ENCODE results near the gene C8A. TPM values are rescaled to one million over a fixed set of nuclear protein-coding genes. Genes with fewer than 3 reads are reported as not detected.

Gene C8A
- total RNA-seq, 1 experiment from 2014 or later: not detected

- Histone ChIP-seq H4K20me1 (ENCODE audit: insufficient read depth) (no peaks in the 10 kb centered on the region), H3K36me3 (ENCODE audit: low read depth) (no peaks in the 10 kb centered on the region), H3K4me2 (no peak overlapping the region), H3K79me2 (ENCODE audit: low read depth) (no peaks in the 10 kb centered on the region), H2AFZ (no peak overlapping the region), H3K27ac (no peak overlapping the region), H3K4me1 (replicated peaks; ENCODE audit: insufficient read depth) (no peaks in the 10 kb centered on the region), H3F3A (ENCODE audit: insufficient read depth, low read depth) (no peaks in the 10 kb centered on the region), H3K9me2 (ENCODE audit: insufficient read depth) (no peaks in the 10 kb centered on the region), H3K27me3 (ENCODE audit: insufficient read depth, low read depth) (peaks cover 78% of the 10 kb centered on the region), H3K4me3 (no peak overlapping the region), H3K9me3 (ENCODE audit: insufficient read depth, low read depth) (no peaks in the 10 kb centered on the region)
- TF ChIP-seq, protein P1, sequence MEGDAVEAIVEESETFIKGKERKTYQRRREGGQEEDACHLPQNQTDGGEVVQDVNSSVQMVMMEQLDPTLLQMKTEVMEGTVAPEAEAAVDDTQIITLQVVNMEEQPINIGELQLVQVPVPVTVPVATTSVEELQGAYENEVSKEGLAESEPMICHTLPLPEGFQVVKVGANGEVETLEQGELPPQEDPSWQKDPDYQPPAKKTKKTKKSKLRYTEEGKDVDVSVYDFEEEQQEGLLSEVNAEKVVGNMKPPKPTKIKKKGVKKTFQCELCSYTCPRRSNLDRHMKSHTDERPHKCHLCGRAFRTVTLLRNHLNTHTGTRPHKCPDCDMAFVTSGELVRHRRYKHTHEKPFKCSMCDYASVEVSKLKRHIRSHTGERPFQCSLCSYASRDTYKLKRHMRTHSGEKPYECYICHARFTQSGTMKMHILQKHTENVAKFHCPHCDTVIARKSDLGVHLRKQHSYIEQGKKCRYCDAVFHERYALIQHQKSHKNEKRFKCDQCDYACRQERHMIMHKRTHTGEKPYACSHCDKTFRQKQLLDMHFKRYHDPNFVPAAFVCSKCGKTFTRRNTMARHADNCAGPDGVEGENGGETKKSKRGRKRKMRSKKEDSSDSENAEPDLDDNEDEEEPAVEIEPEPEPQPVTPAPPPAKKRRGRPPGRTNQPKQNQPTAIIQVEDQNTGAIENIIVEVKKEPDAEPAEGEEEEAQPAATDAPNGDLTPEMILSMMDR (conservative IDR thresholded peaks at IDR 0.05): no peak
- no peak for TF ChIP-seq EZH2 (IDR thresholded peaks at IDR 0.05; ENCODE audit: low read depth)
- BruUV-seq (replicated peaks): no TSS peak
- DNase-seq: no peak
- ChIA-PET POLR2A (ENCODE audit: unreplicated experiment) (no interaction called here), CTCF (interaction anchor here (0.6 kb wide), 1 partner anchor 18 kb away, joined by 5 read pairs; no protein-coding TSS in a partner anchor)
- intact Hi-C loops (cut with micrococcal nuclease; ENCODE audit: unreplicated experiment): no loop called here
These were observed 93.9 kb downstream of the C8A start for GRCh38 chr1:56948403-56949023.

GRCh38 chr1:56952501-56952900 is 97.9 kb downstream of the C8A start:
- no TSS peak for BruUV-seq (replicated peaks)
- intact Hi-C loops (cut with micrococcal nuclease; ENCODE audit: unreplicated experiment): no loop called here
- Histone ChIP-seq H2AFZ (no peak overlapping the region), H4K20me1 (ENCODE audit: insufficient read depth) (no peaks in the 10 kb centered on the region), H3K9me2 (ENCODE audit: insufficient read depth) (no peaks in the 10 kb centered on the region), H3K4me1 (replicated peaks; ENCODE audit: insufficient read depth) (no peaks in the 10 kb centered on the region), H3F3A (ENCODE audit: insufficient read depth, low read depth) (no peaks in the 10 kb centered on the region), H3K4me2 (no peak overlapping the region), H3K36me3 (ENCODE audit: low read depth) (no peaks in the 10 kb centered on the region), H3K4me3 (no peak overlapping the region), H3K27me3 (ENCODE audit: insufficient read depth, low read depth) (peaks cover 52% of the 10 kb centered on the region), H3K27ac (no peak overlapping the region), H3K9me3 (ENCODE audit: insufficient read depth, low read depth) (no peaks in the 10 kb centered on the region), H3K79me2 (ENCODE audit: low read depth) (no peaks in the 10 kb centered on the region)
- no peak for DNase-seq
- POLR2A ChIA-PET (ENCODE audit: unreplicated experiment): no interaction called here
- TF ChIP-seq, protein P1 (conservative IDR thresholded peaks at IDR 0.05): no peak
- no peak for TF ChIP-seq EZH2 (IDR thresholded peaks at IDR 0.05; ENCODE audit: low read depth)
- CTCF ChIA-PET: no interaction called here

DNA sequence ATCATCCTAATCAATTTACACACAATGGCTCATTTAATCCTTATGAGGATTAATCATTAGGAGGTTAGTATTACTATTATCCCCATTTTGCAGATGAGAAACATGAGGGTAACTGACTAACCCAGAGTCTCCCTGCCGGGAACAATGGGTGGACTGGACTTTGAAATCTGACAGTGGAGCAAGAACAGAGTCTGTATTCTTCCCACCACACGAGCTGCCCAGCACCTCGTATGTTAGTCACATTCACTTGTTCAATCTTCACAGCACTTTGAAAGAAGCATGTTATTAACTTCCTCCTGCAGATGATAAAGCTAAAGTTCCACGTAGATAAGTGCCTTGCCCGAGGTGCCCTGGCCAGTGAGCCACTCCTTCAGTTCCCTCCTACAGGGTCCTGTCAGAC is 98.8 kb downstream of the C8A start:
- no peaks in the 10 kb centered on the region for H3K9me2 ChIP-seq (ENCODE audit: insufficient read depth)
- ChIA-PET CTCF (no interaction called here), POLR2A (ENCODE audit: unreplicated experiment) (no interaction called here)
- no peaks in the 10 kb centered on the region for H3K79me2 ChIP-seq (ENCODE audit: low read depth)
- H3K27ac ChIP-seq: no peak overlapping the region
- no peak for DNase-seq
- H4K20me1 ChIP-seq (ENCODE audit: insufficient read depth): no peaks in the 10 kb centered on the region
- intact Hi-C loops (cut with micrococcal nuclease; ENCODE audit: unreplicated experiment): no loop called here
- H3K27me3 ChIP-seq (ENCODE audit: insufficient read depth, low read depth): peaks cover 55% of the 10 kb centered on the region
- H3K4me1 ChIP-seq (replicated peaks; ENCODE audit: insufficient read depth): no peaks in the 10 kb centered on the region
- H2AFZ ChIP-seq: no peak overlapping the region
- H3K4me3 ChIP-seq: no peak overlapping the region
- no TSS peak for BruUV-seq (replicated peaks)
- no peaks in the 10 kb centered on the region for H3K9me3 ChIP-seq (ENCODE audit: insufficient read depth, low read depth)
- no peaks in the 10 kb centered on the region for H3F3A ChIP-seq (ENCODE audit: insufficient read depth, low read depth)
- H3K4me2 ChIP-seq: no peak overlapping the region
- no peaks in the 10 kb centered on the region for H3K36me3 ChIP-seq (ENCODE audit: low read depth)
- no peak for TF ChIP-seq EZH2 (IDR thresholded peaks at IDR 0.05; ENCODE audit: low read depth)
- TF ChIP-seq, protein P1 (conservative IDR thresholded peaks at IDR 0.05): no peak
